ENCODE data around the gene KCNA2. TPM values are rescaled to one million over a fixed set of nuclear protein-coding genes. Genes with fewer than 3 reads are reported as not detected.

Gene KCNA2
- total RNA-seq, 1 donor = not detected

- no peak overlapping the region for H3K4me3 ChIP-seq (ENCODE audit: low read depth, low read length)
- TF ChIP-seq CTCF (IDR thresholded peaks at IDR 0.05; ENCODE audit: insufficient read depth, low read depth, low read length) = no peak
- no peak for DNase-seq (ENCODE audit: low read depth)
Measured at GRCh38 chr1:110563089-110563488, 43.1 kb downstream of the KCNA2 start.

- no peak for DNase-seq (ENCODE audit: low read depth)
- no peak for TF ChIP-seq CTCF (IDR thresholded peaks at IDR 0.05; ENCODE audit: insufficient read depth, low read depth, low read length)
- no peak overlapping the region for H3K4me3 ChIP-seq (ENCODE audit: low read depth, low read length)
Measured at GRCh38 chr1:110561596-110561995, 44.6 kb downstream of the KCNA2 start.

GRCh38 chr1:110559157-110559556 is 47.0 kb downstream of the KCNA2 start:
- TF ChIP-seq CTCF (IDR thresholded peaks at IDR 0.05; ENCODE audit: insufficient read depth, low read depth, low read length) = no peak
- no peak for DNase-seq (ENCODE audit: low read depth)
- H3K4me3 ChIP-seq (ENCODE audit: low read depth, low read length) = no peak overlapping the region

GRCh38 chr1:110557481-110557880 is 48.7 kb downstream of the KCNA2 start:
- DNase-seq (ENCODE audit: low read depth) = no peak
- no peak for TF ChIP-seq CTCF (IDR thresholded peaks at IDR 0.05; ENCODE audit: insufficient read depth, low read depth, low read length)
- no peak overlapping the region for H3K4me3 ChIP-seq (ENCODE audit: low read depth, low read length)

GRCh38 chr1:110556471-110556807 is 49.7 kb downstream of the KCNA2 start:
- DNase-seq (ENCODE audit: low read depth) = no peak

GRCh38 chr1:110555807-110556470 is 50.2 kb downstream of the KCNA2 start:
- no peak for TF ChIP-seq CTCF (IDR thresholded peaks at IDR 0.05; ENCODE audit: insufficient read depth, low read depth, low read length)
- DNase-seq (ENCODE audit: low read depth) = no peak
- H3K4me3 ChIP-seq (ENCODE audit: low read depth, low read length) = no peak overlapping the region

More at GRCh38 chr1:110556471-110556807, 49.7 kb downstream of the KCNA2 start:
- no peak overlapping the region for H3K4me3 ChIP-seq (ENCODE audit: low read depth, low read length)
- TF ChIP-seq CTCF (IDR thresholded peaks at IDR 0.05; ENCODE audit: insufficient read depth, low read depth, low read length) = no peak

Data from fibroblast of villous mesenchyme (primary cell).